ENCODE data around the gene VEGFD. TPM values are rescaled to one million over a fixed set of nuclear protein-coding genes. Genes with fewer than 3 reads are reported as not detected.

Gene VEGFD
- total and polyA plus RNA-seq, 8 donors: 0.25 to 4.2 (median 2.2) TPM; not detected in 4

GRCh38 chrX:15401378-15401777, 17.2 kb upstream of the VEGFD start:
- no peaks in the 10 kb centered on the region for H3K9me3 ChIP-seq
- H3K27ac ChIP-seq: no peak overlapping the region
- 34 to 83% (median 44%) methylated on average over 2 of the region's 2 CpGs for WGBS, 5 donors
- H3K4me3 ChIP-seq: no peak overlapping the region
- TF ChIP-seq POLR2A (IDR thresholded peaks at IDR 0.05) (no peak), POLR2AphosphoS5 (IDR thresholded peaks at IDR 0.05) (no peak), EP300 (IDR thresholded peaks at IDR 0.05) (no peak), CTCF (IDR thresholded peaks at IDR 0.05) (no peak)
- no peaks in the 10 kb centered on the region for H3K36me3 ChIP-seq
- no peaks in the 10 kb centered on the region for H3K4me1 ChIP-seq
- H3K27me3 ChIP-seq: no peaks in the 10 kb centered on the region
- DNase-seq: no peak
- intact Hi-C loops (cut with DNase I; ENCODE audit: low total_unique reads): no loop called here

GRCh38 chrX:15399962-15400391, 15.8 kb upstream of the VEGFD start:
- Histone ChIP-seq H3K27me3 (no peaks in the 10 kb centered on the region), H3K4me3 (no peak overlapping the region), H3K9me3 (no peaks in the 10 kb centered on the region), H3K4me1 (no peaks in the 10 kb centered on the region), H3K27ac (no peak overlapping the region), H3K36me3 (no peaks in the 10 kb centered on the region)
- no peak for TF ChIP-seq CTCF (IDR thresholded peaks at IDR 0.05)
- TF ChIP-seq POLR2A (IDR thresholded peaks at IDR 0.05): no peak
- TF ChIP-seq POLR2AphosphoS5 (IDR thresholded peaks at IDR 0.05): no peak
- no peak for TF ChIP-seq EP300 (IDR thresholded peaks at IDR 0.05)
- peak in 1 of 2 donors; percentile 36 for DNase-seq
- intact Hi-C loops (cut with DNase I; ENCODE audit: low total_unique reads): no loop called here
- 44 to 73% (median 58%) methylated on average over 3 of the region's 3 CpGs for WGBS, 5 donors

GRCh38 chrX:15398874-15399273, 14.7 kb upstream of the VEGFD start:
- no peaks in the 10 kb centered on the region for H3K27me3 ChIP-seq
- no peak for DNase-seq
- H3K4me1 ChIP-seq: no peaks in the 10 kb centered on the region
- H3K4me3 ChIP-seq: no peak overlapping the region
- TF ChIP-seq POLR2A (IDR thresholded peaks at IDR 0.05) (no peak), CTCF (IDR thresholded peaks at IDR 0.05) (no peak), POLR2AphosphoS5 (IDR thresholded peaks at IDR 0.05) (no peak), EP300 (IDR thresholded peaks at IDR 0.05) (no peak)
- intact Hi-C loops (cut with DNase I; ENCODE audit: low total_unique reads): no loop called here
- H3K36me3 ChIP-seq: no peaks in the 10 kb centered on the region
- H3K9me3 ChIP-seq: no peaks in the 10 kb centered on the region
- no peak overlapping the region for H3K27ac ChIP-seq

- intact Hi-C loops (cut with DNase I; ENCODE audit: low total_unique reads): no loop called here
- 22 to 56% (median 41%) methylated on average over 2 of the region's 2 CpGs for WGBS, 5 donors
- no peaks in the 10 kb centered on the region for H3K9me3 ChIP-seq
Measured at GRCh38 chrX:15395789-15396188, 11.6 kb upstream of the VEGFD start.

More at GRCh38 chrX:15395789-15396188, 11.6 kb upstream of the VEGFD start:
- TF ChIP-seq POLR2A (IDR thresholded peaks at IDR 0.05) (no peak), POLR2AphosphoS5 (IDR thresholded peaks at IDR 0.05) (no peak), EP300 (IDR thresholded peaks at IDR 0.05) (no peak), CTCF (IDR thresholded peaks at IDR 0.05) (no peak)
- Histone ChIP-seq H3K4me3 (no peak overlapping the region), H3K36me3 (no peaks in the 10 kb centered on the region), H3K4me1 (no peaks in the 10 kb centered on the region), H3K27me3 (peaks cover 0 to 5% (median 0%) of the 10 kb centered on the region in 3 donors), H3K27ac (no peak overlapping the region)
- DNase-seq: no peak

Measured in stomach (tissue), 9 donors.